ENCODE data around the gene REEP5.

DNA sequence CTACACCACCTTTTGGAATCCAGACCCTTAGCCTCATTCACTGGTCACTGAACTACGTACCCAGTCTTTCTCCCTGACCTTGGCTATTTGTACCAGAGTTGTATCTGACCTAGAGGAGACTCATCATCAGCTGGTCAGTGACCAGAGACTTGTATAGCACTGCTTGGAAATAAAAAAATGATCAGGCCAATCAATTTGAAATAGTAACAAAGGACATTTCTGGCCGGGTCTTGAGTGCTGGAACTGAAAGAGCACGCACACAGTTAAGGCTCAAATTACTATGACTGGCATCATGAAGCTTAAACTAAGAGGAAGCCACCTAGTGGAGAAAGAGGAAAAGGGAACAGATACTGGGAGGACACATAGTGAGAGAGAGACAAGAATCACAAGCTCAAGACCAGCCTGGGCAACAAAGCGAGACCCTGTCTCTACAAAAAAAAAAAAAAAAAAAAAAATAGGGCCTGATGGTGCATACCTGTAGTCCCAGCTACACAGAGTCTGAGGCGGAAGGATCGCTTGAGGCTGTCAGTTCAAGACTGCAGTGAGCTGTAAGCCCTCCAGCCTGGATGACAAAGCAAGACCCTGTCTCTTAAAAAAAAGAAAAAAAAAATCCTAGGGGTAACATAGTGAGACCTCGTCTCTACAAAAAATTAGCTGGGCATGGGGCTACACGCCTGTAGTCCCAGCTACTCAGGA is 73.8 kb downstream of the REEP5 start:
- no peak for TF ChIP-seq SETDB1 (IDR thresholded peaks at IDR 0.05; ENCODE audit: low read length)
- no peak for TF ChIP-seq ZNF431 (CRISPR knock-in tag; IDR thresholded peaks at IDR 0.05)
- TF ChIP-seq, protein P1, sequence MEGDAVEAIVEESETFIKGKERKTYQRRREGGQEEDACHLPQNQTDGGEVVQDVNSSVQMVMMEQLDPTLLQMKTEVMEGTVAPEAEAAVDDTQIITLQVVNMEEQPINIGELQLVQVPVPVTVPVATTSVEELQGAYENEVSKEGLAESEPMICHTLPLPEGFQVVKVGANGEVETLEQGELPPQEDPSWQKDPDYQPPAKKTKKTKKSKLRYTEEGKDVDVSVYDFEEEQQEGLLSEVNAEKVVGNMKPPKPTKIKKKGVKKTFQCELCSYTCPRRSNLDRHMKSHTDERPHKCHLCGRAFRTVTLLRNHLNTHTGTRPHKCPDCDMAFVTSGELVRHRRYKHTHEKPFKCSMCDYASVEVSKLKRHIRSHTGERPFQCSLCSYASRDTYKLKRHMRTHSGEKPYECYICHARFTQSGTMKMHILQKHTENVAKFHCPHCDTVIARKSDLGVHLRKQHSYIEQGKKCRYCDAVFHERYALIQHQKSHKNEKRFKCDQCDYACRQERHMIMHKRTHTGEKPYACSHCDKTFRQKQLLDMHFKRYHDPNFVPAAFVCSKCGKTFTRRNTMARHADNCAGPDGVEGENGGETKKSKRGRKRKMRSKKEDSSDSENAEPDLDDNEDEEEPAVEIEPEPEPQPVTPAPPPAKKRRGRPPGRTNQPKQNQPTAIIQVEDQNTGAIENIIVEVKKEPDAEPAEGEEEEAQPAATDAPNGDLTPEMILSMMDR (IDR thresholded peaks at IDR 0.05 in 2 of 3, conservative IDR thresholded peaks at IDR 0.05 in 1 of 3; ENCODE audit: insufficient read depth in 2 of 3, low read depth in 1 of 3, low read length in 3 of 3), result peak; percentile 55 to 78 (median 72); a peak in 5 of 6 replicates
- TF ChIP-seq NFYB (IDR thresholded peaks at IDR 0.05; ENCODE audit: extremely low read depth, insufficient read length), result no peak
- TF ChIP-seq MTA1 (IDR thresholded peaks at IDR 0.05; ENCODE audit: borderline replicate concordance), result no peak
- TF ChIP-seq ZFP30 (CRISPR knock-in tag; IDR thresholded peaks at IDR 0.05; ENCODE audit: borderline replicate concordance), result no peak
